H1 (cell line): ENCODE results near the gene LPP. TPM values are rescaled to one million over a fixed set of nuclear protein-coding genes. Genes with fewer than 3 reads are reported as not detected.

ENCODE experiments used
- CTCF ChIA-PET: fragments of 300-600 bp; sonication (Branson Sonifier 250); formaldehyde crosslinking; loops from one replicate; lab custom pipeline; 2021; ENCODE audit not compliant: partially characterized antibody; lab: Charles Lee
- POLR2A ChIA-PET: fragments of 300-600 bp; sonication (Branson Sonifier 250); formaldehyde crosslinking; loops from one replicate; lab custom pipeline; 2021; ENCODE audit warnings: inconsistent platforms; ENCODE audit not compliant: partially characterized antibody; lab: Charles Lee
- DNase-seq, 2 experiments: peaks; one replicate each; pipeline versions ENCODE4 v3.0.0 to v3.0.0-alpha.2; 2010 to 2022; ENCODE audit warnings: low spot score in 2 of 2, low read depth in 1 of 2, mixed read lengths in 1 of 2
- FAIRE-seq: peaks from 2 replicates; lab custom pipeline; 2011; peaks lifted over from hg19 to GRCh38; lab: Jason Lieb, UNC
- H2AFZ ChIP-seq: 2 replicates; pipeline ENCODE4 v1.8.1; 2012; ENCODE audit warnings: low read length, inconsistent platforms
- H2AK5ac ChIP-seq: 2 replicates; pipeline ENCODE4 v1.6.1; 2013; ENCODE audit warnings: low read depth, low read length
- H2BK120ac ChIP-seq: replicated peaks from 2 replicates; pipeline ENCODE3; 2013; ENCODE audit warnings: low read depth, low read length, inconsistent platforms
- H2BK12ac ChIP-seq: 2 replicates; pipeline ENCODE4 v1.6.1; 2013; ENCODE audit warnings: low read depth, low read length
- H2BK15ac ChIP-seq: 2 replicates; pipeline ENCODE4 v1.6.1; 2013; ENCODE audit warnings: low read length
- H2BK20ac ChIP-seq: 2 replicates; pipeline ENCODE4 v1.6.1; 2013; ENCODE audit warnings: low read length
- H2BK5ac ChIP-seq: 2 replicates; pipeline ENCODE4 v1.6.1; 2013; ENCODE audit warnings: low read depth, low read length
- H3K14ac ChIP-seq: 2 replicates; pipeline ENCODE4 v1.6.1; 2013; ENCODE audit warnings: inconsistent platforms; ENCODE audit not compliant: insufficient read length
- H3K18ac ChIP-seq: 2 replicates; pipeline ENCODE4 v1.6.1; 2013; ENCODE audit warnings: low read length; ENCODE audit errors: extremely low read depth
- H3K23ac ChIP-seq: 2 replicates; pipeline ENCODE4 v1.6.1; 2013; ENCODE audit warnings: inconsistent platforms; ENCODE audit not compliant: insufficient read length
- H3K23me2 ChIP-seq: 2 replicates; pipeline ENCODE4 v1.6.1; 2013; ENCODE audit warnings: low read depth, low read length
- H3K27ac ChIP-seq: 2 replicates; pipeline ENCODE4 v1.6.1; 2011; ENCODE audit warnings: low read depth, low read length, inconsistent platforms
- H3K27me3 ChIP-seq, 4 experiments: replicated peaks in 1 of 4; 1 replicate in 1 of 4; 2 replicates in 3 of 4; pipeline versions ENCODE4 v1.6.1 to v1.8.1; 2011 to 2013; ENCODE audit warnings: low read length in 3 of 4, mild to moderate bottlenecking in 3 of 4, inconsistent platforms in 2 of 4, mixed read lengths in 2 of 4, moderate library complexity in 1 of 4; ENCODE audit not compliant: control insufficient read depth in 3 of 4, insufficient read depth in 3 of 4; ENCODE audit errors: extremely low read depth in 1 of 4
- H3K36me3 ChIP-seq, 4 experiments: 2 replicates each; pipeline versions ENCODE4 v1.6.1 to v1.8.1; 2011 to 2013; ENCODE audit warnings: mild to moderate bottlenecking in 4 of 4, low read length in 3 of 4, moderate library complexity in 2 of 4, control low read depth in 1 of 4, inconsistent platforms in 1 of 4; ENCODE audit not compliant: insufficient read depth in 4 of 4, control insufficient read depth in 2 of 4
- H3K4ac ChIP-seq: replicated peaks from 2 replicates; pipeline ENCODE3; 2013; ENCODE audit warnings: low read length, low read depth, mixed read lengths, inconsistent platforms; ENCODE audit not compliant: insufficient read length
- H3K4me1 ChIP-seq, 4 experiments: replicated peaks in 1 of 4; 1 replicate in 1 of 4; 2 replicates in 3 of 4; pipeline versions ENCODE4 v1.6.1 to v1.8.1; 2011 to 2013; ENCODE audit warnings: low read length in 3 of 4, inconsistent platforms in 2 of 4, mixed read lengths in 1 of 4; ENCODE audit not compliant: insufficient read depth in 4 of 4, control insufficient read depth in 3 of 4
- H3K4me2 ChIP-seq, 2 experiments: 2 replicates each; pipeline versions ENCODE4 v1.6.1 to v1.8.1; 2011 to 2013; ENCODE audit warnings: low read depth in 2 of 2, low read length in 2 of 2, control low read depth in 1 of 2, inconsistent platforms in 1 of 2, mild to moderate bottlenecking in 1 of 2; ENCODE audit not compliant: insufficient read depth in 1 of 2
- H3K4me3 ChIP-seq, 4 experiments: fragments of 200-600, 300-600 bp in 1 of 4; sonication (generic), shearing (Covaris generic), sonication (Bioruptor Twin) in 1 of 4; 2 replicates each; pipeline versions ENCODE4 v1.5.1 to v1.8.1; 2011 to 2016; ENCODE audit warnings: low read length in 4 of 4, low read depth in 3 of 4, control low read depth in 2 of 4, inconsistent platforms in 2 of 4, mild to moderate bottlenecking in 2 of 4, mixed read lengths in 1 of 4, moderate library complexity in 1 of 4; ENCODE audit not compliant: insufficient read depth in 2 of 4; ENCODE audit errors: extremely low read depth in 1 of 4
- H3K56ac ChIP-seq: replicated peaks from 2 replicates; pipeline ENCODE3; 2013; ENCODE audit warnings: low read depth, mild to moderate bottlenecking, mixed read lengths, low read length, inconsistent platforms; ENCODE audit not compliant: insufficient read length
- H3K79me1 ChIP-seq: 2 replicates; pipeline ENCODE4 v1.6.1; 2013; ENCODE audit warnings: low read depth, low read length, control low read depth
- H3K79me2 ChIP-seq, 2 experiments: 2 replicates each; pipeline versions ENCODE4 v1.6.1 to v1.8.1; 2012 to 2013; ENCODE audit warnings: low read length in 2 of 2, mild to moderate bottlenecking in 2 of 2, inconsistent platforms in 1 of 2; ENCODE audit not compliant: insufficient read depth in 2 of 2, control insufficient read depth in 1 of 2
- H3K9ac ChIP-seq, 4 experiments: replicated peaks in 1 of 4; 1 replicate in 1 of 4; 2 replicates in 3 of 4; pipeline versions ENCODE4 v1.6.1 to v1.8.1; 2011 to 2013; ENCODE audit warnings: low read depth in 3 of 4, low read length in 3 of 4, control low read depth in 2 of 4, mild to moderate bottlenecking in 2 of 4, moderate library complexity in 2 of 4, inconsistent platforms in 1 of 4; ENCODE audit errors: extremely low read depth in 1 of 4
- H3K9me3 ChIP-seq, 2 experiments: 2 replicates each; pipeline versions ENCODE4 v1.6.1 to v1.8.1; 2012 to 2013; ENCODE audit warnings: mild to moderate bottlenecking in 2 of 2, moderate library complexity in 2 of 2, control low read depth in 1 of 2, inconsistent platforms in 1 of 2, low read depth in 1 of 2, low read length in 1 of 2, mixed read lengths in 1 of 2; ENCODE audit not compliant: insufficient read depth in 2 of 2
- H4K20me1 ChIP-seq, 2 experiments: replicated peaks in 1 of 2; 2 replicates each; pipeline versions ENCODE3 to v1.8.1; 2011 to 2013; ENCODE audit warnings: inconsistent platforms in 2 of 2, low read length in 2 of 2, mild to moderate bottlenecking in 1 of 2; ENCODE audit not compliant: insufficient read depth in 2 of 2, control insufficient read depth in 1 of 2
- H4K5ac ChIP-seq: 2 replicates; pipeline ENCODE4 v1.6.1; 2013; ENCODE audit warnings: low read length, low read depth, mixed read lengths, inconsistent platforms; ENCODE audit not compliant: insufficient read length
- H4K8ac ChIP-seq: 2 replicates; pipeline ENCODE4 v1.8.0; 2013; ENCODE audit warnings: mild to moderate bottlenecking, moderate library complexity, low read length, inconsistent platforms; ENCODE audit not compliant: insufficient read depth; ENCODE audit errors: extremely low read depth
- H4K91ac ChIP-seq: replicated peaks from 2 replicates; pipeline ENCODE3; 2013; ENCODE audit warnings: low read length, mixed read lengths, inconsistent platforms; ENCODE audit not compliant: insufficient read length
- BCL11A ChIP-seq, 2 experiments: IDR thresholded peaks; one replicate each; pipeline ENCODE4 v1.6.1; 2011; ENCODE audit warnings: low read depth in 2 of 2, low read length in 2 of 2, mild to moderate bottlenecking in 2 of 2
- EZH2 ChIP-seq: fragments of 200-600 bp; sonication (generic); IDR thresholded peaks from 2 replicates; pipeline ENCODE4 v1.7.1; 2012; ENCODE audit warnings: low read depth, mild to moderate bottlenecking, moderate library complexity, low read length, inconsistent platforms; ENCODE audit not compliant: severe bottlenecking
- POLR2A ChIP-seq, 2 experiments: IDR thresholded peaks; 1 replicate in 1 of 2; 2 replicates in 1 of 2; pipeline ENCODE4 v1.6.1; 2011; ENCODE audit warnings: low read depth in 2 of 2, low read length in 2 of 2, mild to moderate bottlenecking in 2 of 2; ENCODE audit errors: control extremely low read depth in 1 of 2
- POLR2AphosphoS5 ChIP-seq: IDR thresholded peaks from 2 replicates; pipeline ENCODE4 v1.6.1; 2011; ENCODE audit warnings: low read depth, low read length
- SIN3A ChIP-seq, 2 experiments: IDR thresholded peaks in 1 of 2; conservative IDR thresholded peaks in 1 of 2; 2 replicates each; pipeline ENCODE4 v1.6.1; 2011 to 2012; ENCODE audit warnings: low read length in 2 of 2, improper control_type of control experiment in 1 of 2, low read depth in 1 of 2, mild to moderate bottlenecking in 1 of 2
- SP2 ChIP-seq: IDR thresholded peaks from 2 replicates; pipeline ENCODE4 v1.6.1; 2012; ENCODE audit warnings: mild to moderate bottlenecking, low read length, inconsistent platforms
- YY1 ChIP-seq: IDR thresholded peaks from 2 replicates; pipeline ENCODE4 v1.6.1; 2011; ENCODE audit warnings: low read depth, mild to moderate bottlenecking, low read length
- WGBS, 2 experiments: shearing (Covaris generic) in 1 of 2; methylation state at CpG; one replicate each; pipeline versions ENCODE4 v1.1.6 to v1.1.7; 2013 to 2015; ENCODE audit warnings: low lambda C conversion rate in 2 of 2, mixed read lengths in 2 of 2, inconsistent platforms in 1 of 2, low coverage in 1 of 2, missing lambda C conversion rate in 1 of 2; ENCODE audit not compliant: insufficient replicate concordance in 2 of 2, insufficient coverage in 1 of 2, insufficient read length in 1 of 2; ENCODE audit errors: extremely low coverage in 1 of 2, missing lambda C conversion rate in 1 of 2; 5-methylcytosine and 5-hydroxymethylcytosine counted together
- polyA plus RNA-seq, 7 experiments: library from polyadenylated mRNA; depleted of rRNA in 3 of 7; stranded (reverse) in 5 of 7; unstranded in 2 of 7; fragments of >200 nt in 5 of 7; fragments of 200-250 nt in 2 of 7; gene quantifications; 1 replicate in 5 of 7; 2 replicates in 1 of 7; 4 replicates in 1 of 7; pipeline versions ENCODE4 v1.2.1 to v1.2.3, GENCODE V29; 2011 to 2013; ENCODE audit warnings: missing spikeins in 2 of 7, mixed read lengths in 2 of 7
- total RNA-seq: library from RNA; stranded (reverse); fragmentation: NEBNext Ultra II Directional; extraction: Animal tissue kit (Norgen Biotek cat#: 25700); gene quantifications from 2 replicates; pipeline ENCODE4 v1.2.1, GENCODE V29; 2021

The LPP gene
- total and polyA plus RNA-seq, 2 of the 8 experiments (the other 6 are each of a cell fraction or from before 2014, with no cell fraction given) = 10.0 to 53.3 TPM

DNA sequence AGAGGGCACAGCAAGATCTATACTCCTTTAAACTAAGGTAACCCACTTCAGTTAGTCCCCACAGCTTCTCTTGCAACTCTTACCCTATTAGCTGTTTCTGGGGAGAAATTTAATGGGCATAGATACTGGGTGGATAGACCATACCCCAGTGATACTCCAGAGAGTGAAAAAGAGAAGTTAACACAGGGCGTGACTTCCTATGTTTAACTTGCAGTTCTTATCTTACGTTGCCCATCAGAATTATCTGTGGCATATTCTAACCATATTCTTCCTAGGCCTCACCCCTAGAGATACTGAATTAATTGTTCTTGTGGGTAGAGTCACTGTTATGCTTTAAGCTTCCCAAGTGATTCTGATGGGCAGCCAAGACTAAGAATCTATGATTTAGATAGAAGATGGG, 532.4 kb downstream of the LPP start:
- no peak overlapping the region for H3K27ac ChIP-seq
- WGBS, 2 experiments = 97% methylated on average over 2 of the region's 2 CpGs; no CpG with 5 or more reads in 1 of the 2 experiments

More for the DNA sequence above, 532.4 kb downstream of the LPP start:
- FAIRE-seq (no peak), DNase-seq (no peak)
- no peaks in the 10 kb centered on the region for H4K20me1 ChIP-seq
- H4K8ac ChIP-seq = no peak overlapping the region
- CTCF ChIA-PET = interaction anchor here (0.8 to 3.4 kb wide), 13 partner anchors 9 to 948 kb away, joined by 3 to 11 read pairs (median 4); partner anchors contain the start of gene LPP
- POLR2A ChIA-PET = no interaction called here
- H3K9me3 ChIP-seq = no peaks in the 10 kb centered on the region
- H2BK15ac ChIP-seq = no peak overlapping the region
- H2BK5ac ChIP-seq = no peak overlapping the region
- H3K79me1 ChIP-seq = no peaks in the 10 kb centered on the region
- H2BK20ac ChIP-seq = no peak overlapping the region
- no peak overlapping the region for H3K4ac ChIP-seq
- H3K4me3 ChIP-seq = no peak overlapping the region
- no peak overlapping the region for H4K91ac ChIP-seq
- H2AFZ ChIP-seq = no peak overlapping the region
- H3K23ac ChIP-seq = no peak overlapping the region
- no peak overlapping the region for H2BK120ac ChIP-seq
- H4K5ac ChIP-seq = no peak overlapping the region
- no peaks in the 10 kb centered on the region for H3K79me2 ChIP-seq
- no peak overlapping the region for H2BK12ac ChIP-seq
- no peak overlapping the region for H2AK5ac ChIP-seq
- H3K27me3 ChIP-seq = no peaks in the 10 kb centered on the region
- no peak overlapping the region for H3K9ac ChIP-seq
- no peak overlapping the region for H3K14ac ChIP-seq
- no peak for TF ChIP-seq SP2
- TF ChIP-seq SIN3A (conservative IDR thresholded peaks at IDR 0.05 in 1 of 2, IDR thresholded peaks at IDR 0.05 in 1 of 2; ENCODE audit: low read depth in 1 of 2, low read length in 2 of 2) = no peak
- no peak for TF ChIP-seq POLR2AphosphoS5
- no peak for TF ChIP-seq BCL11A (IDR thresholded peaks at IDR 0.05; ENCODE audit: low read depth in 2 of 2, low read length in 2 of 2)
- TF ChIP-seq EZH2 = no peak
- TF ChIP-seq YY1 = no peak
- TF ChIP-seq POLR2A (IDR thresholded peaks at IDR 0.05; ENCODE audit: control extremely low read depth in 1 of 2, low read depth in 2 of 2, low read length in 2 of 2) = no peak
- H3K4me1 ChIP-seq = peaks cover 0 to 4% (median 3%) of the 10 kb centered on the region in 4 experiments; a peak in 3 of 7 replicates
- no peaks in the 10 kb centered on the region for H3K23me2 ChIP-seq
- no peak overlapping the region for H3K18ac ChIP-seq
- no peak overlapping the region for H3K56ac ChIP-seq
- no peaks in the 10 kb centered on the region for H3K36me3 ChIP-seq
- H3K4me2 ChIP-seq = no peak overlapping the region
